OCI-M2 (cell line): ENCODE data around the gene ZNF782.
A peak's percentile ranks its signal among the peaks of the same experiment; 100 is the strongest.
"Not testable (repeated sequence)": the region's sequence is repeated elsewhere in the genome, so short reads cannot be mapped to it uniquely, and the experiment has no call there.

Experiments
- DNase-seq: peaks from one replicate; lab custom pipeline; 2025; ENCODE audit not compliant: unreplicated experiment; lab: John Stamatoyannopoulos, UW

Gene ZNF782

DNA sequence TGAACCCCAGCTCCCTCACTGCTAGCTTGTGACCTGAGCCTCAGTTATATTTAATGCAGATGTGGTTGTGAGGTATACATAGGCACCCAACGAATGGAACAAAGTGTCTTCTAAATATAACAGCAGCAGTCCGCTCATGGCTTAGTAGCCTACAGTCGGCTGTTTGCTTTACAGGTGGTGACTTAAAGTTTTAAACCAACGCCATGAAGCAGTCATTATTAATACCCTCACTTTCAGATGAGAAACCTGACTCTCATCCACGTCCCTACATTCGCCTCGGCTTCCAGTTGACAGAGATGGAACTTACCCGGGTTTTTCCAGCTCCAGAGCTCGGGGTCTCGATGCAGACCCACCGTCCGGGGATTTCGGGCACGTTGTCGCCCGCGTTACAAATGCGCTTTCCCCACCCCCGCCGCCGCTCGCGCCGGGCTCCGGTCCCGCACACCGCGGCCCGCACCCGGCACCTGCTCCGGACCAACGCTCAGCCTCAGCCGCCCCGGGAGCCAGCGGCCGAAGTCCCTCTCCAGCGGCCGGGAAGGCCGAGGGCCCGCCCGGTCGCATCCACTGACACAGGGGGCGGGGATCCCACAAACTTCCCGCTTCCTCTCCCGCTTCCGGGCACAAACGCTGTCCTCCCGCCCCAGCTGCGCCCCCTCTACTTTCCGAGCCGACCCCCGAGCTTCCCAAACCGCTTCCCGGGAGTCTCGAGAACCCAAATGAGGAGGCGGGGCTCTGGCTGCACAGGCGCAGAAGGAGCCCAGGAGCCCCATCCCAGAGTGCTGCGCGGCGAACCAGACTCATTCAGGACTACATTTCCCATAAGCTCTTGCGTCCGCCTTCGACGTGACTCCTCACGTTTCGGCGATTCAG lies at the start of gene ZNF782:
TSS of gene ZNF782 (minus strand) at position 734 of the 870 bp plus-strand sequence. CDS start 2,553 bp downstream, outside the sequence.
- peak; percentile 72 for DNase-seq

DNA sequence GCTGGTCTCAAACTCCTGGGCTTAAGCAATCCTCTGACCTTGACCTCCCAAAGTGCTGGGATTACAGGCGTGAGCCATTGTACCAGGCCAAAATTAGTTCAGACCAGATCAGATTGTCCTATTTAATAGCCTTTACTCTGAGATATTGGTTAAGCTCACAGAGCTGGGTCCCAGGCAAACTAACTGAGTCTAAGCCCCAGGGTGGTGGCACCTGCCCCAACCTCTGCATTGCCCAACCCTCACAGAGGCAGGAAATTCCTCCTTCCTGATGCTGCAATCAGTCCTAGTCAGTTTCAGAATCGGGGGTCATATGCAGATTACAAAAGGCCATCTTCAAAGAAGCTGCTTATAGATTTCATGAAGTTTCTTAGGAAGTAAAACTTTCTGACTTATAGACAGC lies 45.7 kb upstream of the ZNF782 start:
- DNase-seq: not testable (repeated sequence)

DNA sequence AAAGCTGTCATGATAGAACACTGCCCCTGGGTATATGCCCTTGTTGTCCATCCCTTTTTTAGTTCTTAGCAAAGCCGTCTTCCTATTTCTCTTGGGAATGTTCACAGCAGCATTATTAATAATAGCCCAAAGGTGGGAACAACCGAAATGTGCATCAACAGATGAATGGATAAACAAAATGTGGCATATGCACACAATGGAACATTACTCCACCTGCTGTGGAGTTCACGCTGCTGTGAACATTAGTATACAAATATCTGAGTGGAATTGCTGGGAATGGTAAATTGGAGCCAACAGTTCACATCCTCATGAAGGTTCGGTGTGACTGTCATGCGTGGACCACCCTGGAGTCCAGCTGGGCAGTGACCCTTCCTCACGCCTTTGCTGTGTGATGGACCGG lies 37.8 kb upstream of the ZNF782 start:
- DNase-seq: no peak

DNA sequence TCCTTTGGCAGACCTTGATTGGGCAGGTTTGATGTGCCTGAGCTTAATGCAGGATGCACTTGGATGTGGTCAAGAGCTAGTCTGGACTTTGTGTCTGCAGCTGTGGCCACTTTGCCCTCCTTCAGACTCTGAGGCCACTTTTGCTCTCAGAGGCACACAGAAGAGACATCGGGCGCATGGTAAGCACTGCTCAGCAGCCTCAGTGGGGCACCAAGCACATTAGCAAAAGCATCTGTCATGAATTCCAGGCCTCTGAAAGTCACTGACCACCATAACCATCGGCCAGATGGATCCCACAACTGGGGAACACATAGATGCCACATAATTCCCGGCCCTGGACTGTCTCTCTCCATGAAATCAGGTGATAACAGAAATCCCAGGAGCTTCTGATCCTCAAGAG lies 34.3 kb upstream of the ZNF782 start:
- DNase-seq: no peak

DNA sequence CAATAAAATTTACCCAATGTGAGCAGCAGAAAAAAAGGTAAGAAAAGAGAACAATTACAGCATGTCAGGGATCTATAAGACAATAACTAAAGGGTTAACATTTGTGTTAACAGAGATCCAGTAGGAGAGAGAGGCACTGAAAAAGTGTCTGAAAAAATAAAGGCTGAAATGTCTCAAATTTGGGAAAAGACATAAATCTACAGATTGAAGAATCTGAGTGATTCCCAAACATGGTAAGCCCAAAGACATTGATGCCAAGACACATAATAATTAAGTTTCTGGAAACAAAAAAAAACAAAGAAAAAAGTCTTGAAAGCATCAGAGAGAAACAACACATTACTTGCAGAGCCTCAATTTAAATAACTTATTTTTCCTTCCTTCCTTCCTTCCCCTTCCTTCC lies 31.1 kb upstream of the ZNF782 start:
- no peak for DNase-seq

DNA sequence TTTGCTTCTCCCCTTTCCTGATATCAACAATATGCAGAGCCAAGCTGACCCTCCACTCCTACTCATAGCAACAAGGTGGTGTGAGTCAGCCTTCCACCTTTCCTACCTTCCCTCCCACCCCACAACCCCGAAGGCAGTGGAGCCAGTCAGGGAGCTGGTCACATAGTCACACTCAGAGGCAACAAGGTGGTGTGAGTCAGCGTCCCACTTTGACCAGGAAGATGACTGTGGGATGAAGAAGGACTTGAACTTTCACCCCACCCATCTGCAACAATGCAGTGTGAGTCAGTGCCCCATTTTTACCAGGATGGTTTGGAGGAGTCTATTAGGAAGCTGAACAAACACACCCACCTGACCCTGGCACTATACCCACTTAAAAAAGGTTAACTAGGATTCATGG lies 30.1 kb upstream of the ZNF782 start:
- DNase-seq: no peak

DNA sequence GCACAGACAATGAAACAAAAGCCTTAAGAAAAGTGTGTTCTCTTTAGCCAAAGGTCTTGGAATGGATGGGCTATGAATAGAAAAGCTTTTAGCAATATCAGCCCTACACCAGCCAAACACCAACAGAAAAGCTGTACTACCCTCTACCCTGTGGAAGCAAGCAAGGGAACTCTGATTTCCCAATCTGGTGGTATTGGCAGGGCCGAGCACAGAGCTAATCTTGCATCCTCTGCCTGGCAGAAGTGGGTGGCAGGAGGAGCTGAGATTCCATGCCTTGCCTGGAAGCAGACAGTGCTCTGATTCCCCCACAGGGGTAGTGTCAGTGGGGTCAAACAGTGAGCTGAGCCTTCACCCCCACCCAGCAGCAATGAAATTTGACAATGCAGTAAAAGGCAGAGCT lies 29.6 kb upstream of the ZNF782 start:
- DNase-seq: no peak

DNA sequence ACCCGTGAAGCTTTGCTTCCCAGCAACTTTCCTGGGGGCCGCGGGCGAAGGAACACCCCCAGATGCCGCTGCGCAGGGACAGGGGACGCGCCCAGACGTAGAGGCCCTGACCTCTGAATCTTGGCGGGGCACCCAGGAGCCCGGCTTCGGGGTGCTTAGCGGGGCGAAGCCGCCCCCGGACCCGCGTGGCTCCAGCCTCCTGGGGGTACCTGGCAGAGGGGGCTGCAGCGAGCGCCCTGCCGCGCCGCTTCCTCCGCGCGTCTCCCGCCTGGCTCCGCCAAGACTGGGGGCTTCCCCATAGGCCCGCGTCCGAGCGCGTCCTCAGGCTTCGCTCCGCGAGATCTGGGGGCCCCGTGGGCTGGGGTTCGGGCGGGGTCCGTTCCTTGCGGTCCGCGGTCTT lies 23.0 kb upstream of the ZNF782 start:
- no peak for DNase-seq

DNA sequence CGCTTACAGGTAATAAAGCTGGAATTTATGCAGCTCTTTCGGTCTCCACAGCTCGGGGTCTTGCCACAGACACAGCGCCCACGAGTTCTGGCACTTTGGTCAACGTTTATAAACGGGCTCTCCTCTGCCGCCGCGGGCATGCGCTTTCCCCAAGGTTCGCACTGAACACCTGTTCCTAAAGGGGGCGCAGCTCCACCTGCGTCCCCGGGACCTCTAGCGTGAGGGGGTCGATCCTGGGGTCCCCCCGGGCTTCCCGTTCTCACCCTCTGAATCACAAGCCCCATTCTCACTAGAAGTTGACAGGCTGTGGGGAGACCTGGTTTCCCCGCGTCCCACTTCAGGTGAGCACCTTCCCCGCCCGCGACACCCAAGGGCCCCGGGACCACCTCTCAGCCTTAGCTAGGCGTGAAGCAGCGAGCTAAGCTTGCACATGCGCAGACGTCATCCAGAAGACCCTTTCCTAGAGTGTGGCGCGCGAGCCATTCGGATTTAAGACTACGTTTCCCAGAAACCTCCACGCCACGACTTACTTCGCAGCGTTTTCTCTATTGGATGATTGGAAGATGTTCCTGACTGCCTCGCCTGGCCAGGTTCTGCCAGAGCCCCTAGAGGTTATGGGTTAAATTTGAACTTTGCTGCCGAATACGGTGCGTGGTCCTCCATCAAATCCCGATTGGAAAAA lies 21.3 kb upstream of the ZNF782 start:
- peak; percentile 86 for DNase-seq

DNA sequence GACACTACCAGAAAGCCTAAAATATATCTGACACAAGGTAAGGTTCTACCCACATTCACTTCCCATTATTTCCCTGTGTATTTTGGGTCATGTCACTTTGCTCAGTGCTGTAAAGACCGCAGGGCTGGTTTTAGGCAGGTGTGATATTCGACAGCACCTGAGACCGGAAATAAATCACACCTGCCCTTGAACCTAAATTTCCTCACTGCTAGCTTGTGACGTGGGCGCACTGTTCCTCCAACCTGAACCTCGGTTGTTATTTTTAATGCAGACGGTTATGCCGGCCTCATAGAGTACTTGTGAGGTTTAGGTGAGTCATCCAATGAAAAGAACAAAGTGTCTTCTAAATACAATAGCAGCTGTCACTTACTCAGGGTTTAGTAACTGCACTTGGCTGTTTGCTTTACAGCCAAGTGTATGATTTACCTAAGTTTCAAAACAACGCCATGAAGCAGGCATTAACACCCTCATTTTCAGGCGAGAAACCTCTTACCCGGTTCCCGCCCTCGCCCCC lies 20.7 kb upstream of the ZNF782 start:
- no peak for DNase-seq

DNA sequence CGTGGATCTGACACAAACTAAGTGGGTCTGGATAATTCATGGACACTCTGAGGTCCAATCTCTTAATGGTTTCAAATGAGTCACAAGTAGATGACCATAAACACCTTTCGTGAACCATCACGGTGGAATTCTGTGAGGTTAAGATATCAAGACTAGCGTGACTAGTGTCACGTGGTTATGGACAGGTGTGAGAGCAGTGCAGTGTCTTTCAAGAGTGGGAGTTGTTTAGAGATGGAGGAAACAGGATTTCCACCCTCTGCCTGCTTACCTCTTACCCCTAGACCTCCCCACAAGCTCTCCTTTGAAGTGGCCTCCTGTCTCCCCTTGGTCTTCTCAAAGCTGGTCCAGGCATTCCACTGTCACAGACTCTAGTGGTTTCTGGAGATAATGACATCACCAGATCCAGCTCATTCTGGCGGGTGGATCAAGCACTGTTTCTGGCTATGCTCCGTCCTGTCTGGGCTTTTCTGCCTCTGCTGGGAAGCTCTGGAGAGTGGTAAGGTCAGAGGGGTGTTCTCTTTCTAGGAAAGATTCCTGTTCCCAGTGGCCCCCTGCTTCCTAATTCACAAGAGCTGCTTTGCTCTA lies 20.0 kb upstream of the ZNF782 start:
- no peak for DNase-seq

DNA sequence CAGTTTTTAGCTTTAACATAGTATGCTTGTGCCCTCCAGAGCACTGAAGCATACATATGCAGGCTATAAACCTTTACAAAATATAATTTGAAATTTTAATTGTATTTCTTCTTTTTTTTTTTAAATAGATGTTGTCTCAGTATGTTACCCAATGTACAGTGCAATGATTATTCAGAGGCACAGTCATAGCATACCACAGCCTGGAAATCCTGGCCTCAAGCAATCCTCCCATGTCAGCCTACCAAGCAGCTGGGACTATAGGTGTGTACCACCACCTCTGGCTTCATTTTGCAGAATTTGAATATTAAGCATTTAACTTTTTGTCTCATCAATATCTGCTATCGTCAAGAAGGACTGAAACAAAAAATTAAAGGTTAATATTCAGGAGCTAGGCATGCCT lies 16.9 kb upstream of the ZNF782 start:
- DNase-seq: no peak

DNA sequence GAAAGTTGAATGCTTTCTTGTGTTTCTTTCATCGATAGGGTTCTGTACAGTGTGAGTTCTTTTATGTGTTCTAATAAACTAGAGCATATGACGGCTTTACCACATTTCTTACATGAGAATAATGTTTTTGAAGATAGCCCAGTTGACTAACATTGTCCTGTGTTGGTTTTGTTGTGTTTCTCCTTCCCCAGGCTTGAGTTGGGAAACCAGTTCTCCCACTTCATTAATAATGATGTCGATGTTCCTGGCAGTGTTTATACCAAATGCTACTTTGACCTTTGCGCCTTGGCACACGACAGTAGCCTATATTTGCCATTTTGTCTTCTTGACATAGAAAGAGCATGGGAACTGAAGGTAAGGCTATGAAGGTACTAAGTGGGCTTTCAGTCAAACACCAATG lies 14.4 kb upstream of the ZNF782 start:
- no peak for DNase-seq

DNA sequence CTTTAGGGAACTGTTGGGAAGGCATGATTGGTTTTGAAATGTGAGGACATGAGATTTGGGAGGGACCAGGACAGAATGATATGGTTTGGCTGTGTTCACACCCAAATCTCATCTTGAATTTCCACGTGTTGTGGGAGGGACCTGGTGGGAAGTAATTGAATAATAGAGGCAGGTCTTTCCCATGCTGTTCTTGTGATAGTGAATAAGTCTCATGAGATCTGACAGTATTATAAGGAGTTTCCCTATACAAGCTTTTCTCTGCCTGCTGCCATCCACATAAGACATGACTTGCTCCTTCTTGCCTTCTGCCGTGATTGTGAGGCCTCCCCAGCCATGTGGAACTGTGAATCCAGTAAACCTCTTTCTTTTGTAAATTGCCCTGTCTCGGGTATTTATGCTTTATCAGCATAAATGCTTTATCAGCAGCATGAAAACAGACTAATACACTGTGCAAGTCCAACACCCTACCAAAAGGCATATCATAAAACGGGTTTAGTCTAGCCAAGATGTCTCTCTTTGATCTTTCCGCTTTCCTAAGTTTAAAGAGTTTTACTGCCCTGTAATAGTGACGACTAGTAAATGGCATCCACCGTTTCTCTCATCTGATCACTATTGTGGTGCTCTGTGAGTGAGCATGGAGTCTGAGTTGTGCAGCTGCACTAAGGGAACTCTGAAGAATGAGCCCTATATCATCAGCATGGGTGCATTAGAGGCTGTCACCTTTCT lies 12.9 kb upstream of the ZNF782 start:
- no peak for DNase-seq

DNA sequence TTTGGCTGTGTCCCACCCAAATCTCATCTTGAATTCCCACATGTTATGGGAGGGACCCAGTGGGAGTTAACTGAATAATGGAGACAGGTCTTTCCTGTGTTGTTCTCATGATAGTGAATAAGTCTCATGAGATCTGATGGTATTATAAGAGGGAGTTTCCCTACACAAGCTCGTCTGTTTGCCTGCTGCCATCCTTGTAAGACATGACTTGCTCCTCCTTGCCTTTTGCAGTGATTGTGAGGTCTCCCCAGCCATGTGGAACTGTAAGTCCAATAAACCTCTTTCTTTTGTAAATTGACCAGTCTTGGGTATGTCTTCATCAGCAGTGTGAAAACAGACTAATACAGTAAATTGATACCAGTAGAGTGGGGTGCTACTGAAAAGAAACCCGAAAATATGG lies 10.9 kb upstream of the ZNF782 start:
- DNase-seq: not testable (repeated sequence)

DNA sequence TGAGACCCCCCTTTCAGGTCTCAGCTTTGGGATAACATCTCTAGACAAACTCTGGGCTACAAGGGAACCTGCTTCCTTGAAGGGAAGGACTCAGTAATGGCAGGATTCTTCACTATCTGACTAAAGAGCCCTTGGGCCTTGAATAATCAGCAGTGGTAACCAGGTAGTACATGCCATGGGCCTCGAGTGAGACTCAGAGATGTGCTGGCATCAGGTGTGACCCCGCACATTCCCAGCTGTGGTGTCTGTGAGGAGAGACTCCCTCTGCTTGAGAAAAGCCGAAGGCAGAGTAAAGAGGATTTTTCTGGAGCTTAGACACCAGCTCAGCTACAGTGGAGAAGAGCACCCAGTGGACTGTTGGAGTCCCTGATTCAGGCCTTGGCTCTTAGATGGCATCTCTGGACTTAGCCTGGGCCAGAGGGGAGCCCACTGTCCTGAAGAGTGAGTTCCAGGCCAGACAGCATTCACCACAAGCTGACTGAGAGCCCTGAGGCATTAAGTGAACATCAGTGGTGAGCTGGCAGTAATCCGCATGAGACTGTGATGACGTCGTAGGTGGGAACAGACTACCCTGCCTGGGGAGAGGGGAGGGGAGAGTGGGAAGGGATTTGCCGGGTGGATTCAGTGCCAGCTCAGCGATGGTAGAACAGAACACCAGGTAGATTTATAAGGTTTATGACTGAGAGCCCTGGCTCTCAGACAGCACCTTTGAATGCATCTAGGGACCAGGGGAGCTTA lies 5.3 kb upstream of the ZNF782 start:
- no peak for DNase-seq

DNA sequence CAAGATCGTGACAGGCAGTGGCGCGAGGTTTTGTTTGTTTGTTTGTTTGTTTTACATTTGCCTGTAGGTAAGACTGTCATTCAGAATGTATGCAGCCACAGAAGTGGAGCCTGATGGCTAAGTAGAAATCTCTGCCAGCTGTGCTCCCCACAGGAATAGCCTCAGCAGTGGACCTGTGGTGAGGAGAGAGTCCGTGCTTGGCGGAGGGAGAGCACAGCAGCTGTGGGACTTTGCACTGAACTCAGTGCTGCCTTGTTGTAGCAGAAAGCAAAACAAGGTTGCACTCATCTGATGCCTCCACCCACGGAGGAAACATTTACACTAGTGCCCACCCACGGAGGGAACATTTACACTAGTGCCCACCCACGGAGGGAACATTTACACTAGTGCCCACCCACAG lies 4.4 kb upstream of the ZNF782 start:
- no peak for DNase-seq

DNA sequence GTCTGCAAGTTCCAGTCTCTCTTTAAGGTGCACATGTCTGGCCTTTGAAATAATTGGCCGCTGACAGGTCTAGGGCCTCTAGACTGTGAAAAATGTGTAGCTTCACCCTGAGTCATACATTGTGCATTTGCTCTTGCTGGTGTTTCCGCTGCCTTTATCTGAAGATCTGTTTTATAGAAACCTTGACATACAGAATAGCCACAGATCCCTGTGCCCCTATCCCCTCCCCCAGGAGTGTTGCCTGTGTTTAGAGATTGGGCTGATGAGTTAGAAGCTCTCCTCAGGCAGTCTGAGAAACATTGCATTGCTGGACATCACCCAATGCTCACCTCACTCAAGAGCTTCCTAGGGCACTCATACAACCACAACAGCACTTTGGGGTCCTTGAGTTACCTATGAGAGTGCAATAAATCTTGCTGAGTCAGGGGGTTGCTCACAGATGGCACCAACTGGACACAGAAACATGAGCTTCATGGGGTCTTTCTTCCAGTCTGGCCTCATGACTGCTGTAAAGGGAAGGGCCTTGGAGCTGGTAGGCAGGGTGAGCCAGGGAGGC lies 3.8 kb upstream of the ZNF782 start:
- DNase-seq: no peak

DNA sequence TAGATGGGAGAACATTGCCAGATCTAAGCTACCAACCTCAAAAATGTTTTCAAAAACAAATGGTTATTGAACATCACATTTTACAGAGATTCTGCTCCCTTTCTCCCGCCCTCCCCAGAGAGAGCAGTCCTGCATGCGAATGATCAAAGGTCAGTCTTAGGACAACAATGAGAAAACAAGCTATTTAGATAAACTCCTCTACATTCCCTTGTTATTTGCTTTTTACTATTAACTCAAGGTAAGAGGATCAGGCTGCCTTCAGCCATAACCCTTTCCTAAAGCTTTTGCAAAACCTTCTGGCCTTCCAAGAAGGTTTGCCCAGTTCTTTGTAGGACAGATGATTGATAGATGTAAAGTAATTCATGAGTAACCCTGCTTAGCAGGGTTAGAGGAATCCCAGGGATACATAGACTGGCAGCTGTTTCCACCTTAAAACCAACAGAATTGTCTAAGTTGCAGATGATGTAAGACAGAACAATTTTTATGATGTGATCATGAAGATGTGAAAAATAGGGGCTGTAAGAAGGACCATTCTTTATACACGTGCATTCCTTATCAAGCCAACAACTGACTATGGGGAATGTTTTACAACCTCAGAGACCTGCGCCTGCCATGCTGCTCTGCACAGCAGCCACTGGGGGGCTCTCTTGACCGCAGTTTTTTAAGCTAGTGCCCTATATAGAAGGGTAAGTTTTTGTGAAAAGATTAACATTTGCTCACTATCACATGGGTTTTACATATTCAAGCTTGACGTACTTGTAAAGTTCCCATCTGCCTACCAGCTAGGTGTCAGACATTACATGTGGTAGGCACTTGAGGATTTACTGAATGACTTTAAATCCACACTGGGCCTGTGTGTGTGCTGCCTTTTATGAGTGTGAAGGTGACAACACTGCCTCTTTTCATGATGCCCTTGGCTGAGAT lies 2.3 kb upstream of the ZNF782 start:
- DNase-seq: peak; percentile 24
